ENCODE results near the gene CGB2. TPM values are rescaled to one million over a fixed set of nuclear protein-coding genes. Genes with fewer than 3 reads are reported as not detected.

Gene CGB2
- total and polyA plus RNA-seq, 2 of the 13 experiments (the other 11 are each of a cell fraction or from before 2014, with no cell fraction given): not detected

GRCh38 chr19:49010453-49010852, 21.2 kb upstream of the CGB2 start (continued):
- TF ChIP-seq, protein P1, sequence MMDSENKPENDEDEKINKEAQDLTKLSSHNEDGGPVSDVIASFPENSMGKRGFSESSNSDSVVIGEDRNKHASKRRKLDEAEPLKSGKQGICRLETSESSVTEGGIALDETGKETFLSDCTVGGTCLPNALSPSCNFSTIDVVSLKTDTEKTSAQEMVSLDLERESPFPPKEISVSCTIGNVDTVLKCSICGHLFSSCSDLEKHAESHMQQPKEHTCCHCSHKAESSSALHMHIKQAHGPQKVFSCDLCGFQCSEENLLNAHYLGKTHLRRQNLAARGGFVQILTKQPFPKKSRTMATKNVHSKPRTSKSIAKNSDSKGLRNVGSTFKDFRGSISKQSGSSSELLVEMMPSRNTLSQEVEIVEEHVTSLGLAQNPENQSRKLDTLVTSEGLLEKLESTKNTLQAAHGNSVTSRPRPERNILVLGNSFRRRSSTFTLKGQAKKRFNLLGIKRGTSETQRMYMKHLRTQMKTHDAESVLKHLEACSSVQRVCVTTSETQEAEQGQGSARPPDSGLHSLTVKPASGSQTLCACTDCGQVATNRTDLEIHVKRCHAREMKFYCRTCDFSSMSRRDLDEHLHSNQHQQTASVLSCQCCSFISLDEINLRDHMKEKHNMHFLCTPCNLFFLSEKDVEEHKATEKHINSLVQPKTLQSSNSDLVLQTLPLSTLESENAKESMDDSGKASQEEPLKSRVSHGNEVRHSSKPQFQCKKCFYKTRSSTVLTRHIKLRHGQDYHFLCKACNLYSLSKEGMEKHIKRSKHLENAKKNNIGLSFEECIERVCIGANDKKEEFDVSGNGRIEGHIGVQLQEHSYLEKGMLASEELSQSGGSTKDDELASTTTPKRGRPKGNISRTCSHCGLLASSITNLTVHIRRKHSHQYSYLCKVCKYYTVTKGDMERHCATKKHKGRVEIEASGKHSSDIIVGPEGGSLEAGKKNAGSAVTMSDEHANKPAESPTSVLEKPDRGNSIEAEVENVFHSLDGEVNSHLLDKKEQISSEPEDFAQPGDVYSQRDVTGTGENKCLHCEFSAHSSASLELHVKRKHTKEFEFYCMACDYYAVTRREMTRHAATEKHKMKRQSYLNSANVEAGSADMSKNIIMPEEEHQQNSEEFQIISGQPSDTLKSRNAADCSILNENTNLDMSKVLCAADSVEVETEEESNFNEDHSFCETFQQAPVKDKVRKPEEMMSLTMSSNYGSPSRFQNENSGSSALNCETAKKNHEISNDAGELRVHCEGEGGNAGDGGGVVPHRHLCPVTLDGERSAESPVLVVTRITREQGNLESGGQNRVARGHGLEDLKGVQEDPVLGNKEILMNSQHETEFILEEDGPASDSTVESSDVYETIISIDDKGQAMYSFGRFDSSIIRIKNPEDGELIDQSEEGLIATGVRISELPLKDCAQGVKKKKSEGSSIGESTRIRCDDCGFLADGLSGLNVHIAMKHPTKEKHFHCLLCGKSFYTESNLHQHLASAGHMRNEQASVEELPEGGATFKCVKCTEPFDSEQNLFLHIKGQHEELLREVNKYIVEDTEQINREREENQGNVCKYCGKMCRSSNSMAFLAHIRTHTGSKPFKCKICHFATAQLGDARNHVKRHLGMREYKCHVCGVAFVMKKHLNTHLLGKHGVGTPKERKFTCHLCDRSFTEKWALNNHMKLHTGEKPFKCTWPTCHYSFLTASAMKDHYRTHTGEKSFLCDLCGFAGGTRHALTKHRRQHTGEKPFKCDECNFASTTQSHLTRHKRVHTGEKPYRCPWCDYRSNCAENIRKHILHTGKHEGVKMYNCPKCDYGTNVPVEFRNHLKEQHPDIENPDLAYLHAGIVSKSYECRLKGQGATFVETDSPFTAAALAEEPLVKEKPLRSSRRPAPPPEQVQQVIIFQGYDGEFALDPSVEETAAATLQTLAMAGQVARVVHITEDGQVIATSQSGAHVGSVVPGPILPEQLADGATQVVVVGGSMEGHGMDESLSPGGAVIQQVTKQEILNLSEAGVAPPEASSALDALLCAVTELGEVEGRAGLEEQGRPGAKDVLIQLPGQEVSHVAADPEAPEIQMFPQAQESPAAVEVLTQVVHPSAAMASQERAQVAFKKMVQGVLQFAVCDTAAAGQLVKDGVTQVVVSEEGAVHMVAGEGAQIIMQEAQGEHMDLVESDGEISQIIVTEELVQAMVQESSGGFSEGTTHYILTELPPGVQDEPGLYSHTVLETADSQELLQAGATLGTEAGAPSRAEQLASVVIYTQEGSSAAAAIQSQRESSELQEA (CRISPR knock-in tag; IDR thresholded peaks at IDR 0.05; ENCODE audit: not compliant biosample characterization): no peak
- no peak for TF ChIP-seq ATF7-NPFF (CRISPR knock-in tag; IDR thresholded peaks at IDR 0.05; ENCODE audit: low read depth)
- no peak for TF ChIP-seq ZBTB3 (CRISPR knock-in tag; IDR thresholded peaks at IDR 0.05; ENCODE audit: borderline replicate concordance, low read depth)
- no peak for TF ChIP-seq MED8 (CRISPR knock-in tag; IDR thresholded peaks at IDR 0.05; ENCODE audit: insufficient replicate concordance)
- TF ChIP-seq, protein P2, sequence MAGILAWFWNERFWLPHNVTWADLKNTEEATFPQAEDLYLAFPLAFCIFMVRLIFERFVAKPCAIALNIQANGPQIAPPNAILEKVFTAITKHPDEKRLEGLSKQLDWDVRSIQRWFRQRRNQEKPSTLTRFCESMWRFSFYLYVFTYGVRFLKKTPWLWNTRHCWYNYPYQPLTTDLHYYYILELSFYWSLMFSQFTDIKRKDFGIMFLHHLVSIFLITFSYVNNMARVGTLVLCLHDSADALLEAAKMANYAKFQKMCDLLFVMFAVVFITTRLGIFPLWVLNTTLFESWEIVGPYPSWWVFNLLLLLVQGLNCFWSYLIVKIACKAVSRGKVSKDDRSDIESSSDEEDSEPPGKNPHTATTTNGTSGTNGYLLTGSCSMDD (CRISPR knock-in tag; IDR thresholded peaks at IDR 0.05): no peak
- no peak for TF ChIP-seq HNF1B (CRISPR knock-in tag; IDR thresholded peaks at IDR 0.05)
- no peak for TF ChIP-seq ZNF234 (CRISPR knock-in tag; conservative IDR thresholded peaks at IDR 0.05)
- TF ChIP-seq KAT7 (CRISPR knock-in tag; IDR thresholded peaks at IDR 0.05; ENCODE audit: borderline replicate concordance): no peak
- TF ChIP-seq RXRA (CRISPR knock-in tag; IDR thresholded peaks at IDR 0.05): no peak
